Neutrophil (primary cell): ENCODE data around the gene GPT2.

Experiments
- H3K27ac ChIP-seq: fragments of 200-600 bp; sonication (generic); 2 replicates; pipeline ENCODE4 v1.5.1; 2016; ENCODE audit warnings: mild to moderate bottlenecking, moderate library complexity
- H3K27me3 ChIP-seq: fragments of 200-600 bp; sonication (generic); 2 replicates; pipeline ENCODE4 v1.6.0; 2016; ENCODE audit warnings: mild to moderate bottlenecking
- H3K36me3 ChIP-seq: fragments of 200-600 bp; sonication (generic); 2 replicates; pipeline ENCODE4 v1.5.1; 2017
- H3K4me1 ChIP-seq, 2 experiments: fragments of 200-600 bp in 1 of 2; sonication (generic) in 1 of 2; 1 replicate in 1 of 2; 2 replicates in 1 of 2; pipeline versions ENCODE4 v1.5.1 to v1.6.1; 2013 to 2016; ENCODE audit warnings: low read depth in 1 of 2, low read length in 1 of 2, mild to moderate bottlenecking in 1 of 2, moderate library complexity in 1 of 2; ENCODE audit not compliant: control insufficient read depth in 1 of 2, insufficient read depth in 1 of 2
- H3K4me3 ChIP-seq, 2 experiments: fragments of 200-600 bp in 1 of 2; sonication (generic) in 1 of 2; 1 replicate in 1 of 2; 2 replicates in 1 of 2; pipeline ENCODE4 v1.5.1; 2013 to 2016; ENCODE audit warnings: low read depth in 1 of 2, low read length in 1 of 2, mild to moderate bottlenecking in 1 of 2, moderate library complexity in 1 of 2
- H3K9me3 ChIP-seq: fragments of 200-600 bp; sonication (generic); 2 replicates; pipeline ENCODE4 v1.5.1; 2016
- CTCF ChIP-seq: fragments of 200-600 bp; sonication (generic); IDR thresholded peaks from 2 replicates; pipeline ENCODE4 v1.5.1; 2016; ENCODE audit warnings: antibody characterized with exemption

The GPT2 gene

GRCh38 chr16:46923513-46924295 lies 39.5 kb downstream of the GPT2 start:
- Histone ChIP-seq H3K4me1 (no peaks in the 10 kb centered on the region), H3K9me3 (no peaks in the 10 kb centered on the region), H3K4me3 (no peak overlapping the region), H3K27me3 (no peaks in the 10 kb centered on the region), H3K27ac (no peak overlapping the region), H3K36me3 (no peaks in the 10 kb centered on the region)
- TF ChIP-seq CTCF: no peak

GRCh38 chr16:46924402-46924801 lies 40.2 kb downstream of the GPT2 start:
- no peak for TF ChIP-seq CTCF
- Histone ChIP-seq H3K36me3 (no peaks in the 10 kb centered on the region), H3K9me3 (no peaks in the 10 kb centered on the region), H3K27ac (no peak overlapping the region), H3K4me1 (no peaks in the 10 kb centered on the region), H3K4me3 (no peak overlapping the region), H3K27me3 (no peaks in the 10 kb centered on the region)

- no peaks in the 10 kb centered on the region for H3K36me3 ChIP-seq
- no peaks in the 10 kb centered on the region for H3K27me3 ChIP-seq
- no peaks in the 10 kb centered on the region for H3K9me3 ChIP-seq
- H3K4me1 ChIP-seq: peaks cover 0 to 4% of the 10 kb centered on the region in 2 experiments
- no peak overlapping the region for H3K27ac ChIP-seq
- TF ChIP-seq CTCF: no peak
- no peak overlapping the region for H3K4me3 ChIP-seq
These were observed 42.5 kb downstream of the GPT2 start for GRCh38 chr16:46926470-46927225.

GRCh38 chr16:46927273-46927672 lies 43.1 kb downstream of the GPT2 start:
- H3K27ac ChIP-seq: no peak overlapping the region
- H3K4me1 ChIP-seq: peaks cover 0 to 4% of the 10 kb centered on the region in 2 experiments
- H3K27me3 ChIP-seq: no peaks in the 10 kb centered on the region
- no peak overlapping the region for H3K4me3 ChIP-seq
- no peaks in the 10 kb centered on the region for H3K9me3 ChIP-seq
- H3K36me3 ChIP-seq: no peaks in the 10 kb centered on the region
- no peak for TF ChIP-seq CTCF

GRCh38 chr16:46928811-46929210 lies 44.6 kb downstream of the GPT2 start:
- no peak for TF ChIP-seq CTCF
- Histone ChIP-seq H3K27me3 (no peaks in the 10 kb centered on the region), H3K4me3 (no peak overlapping the region), H3K9me3 (no peaks in the 10 kb centered on the region), H3K27ac (no peak overlapping the region), H3K4me1 (peaks cover 3 to 9% of the 10 kb centered on the region in 2 experiments), H3K36me3 (no peaks in the 10 kb centered on the region)
